GM12878 (cell line): ENCODE results near the gene SLC24A3. TPM values are rescaled to one million over a fixed set of nuclear protein-coding genes. Genes with fewer than 3 reads are reported as not detected.

Experiments used
- ATAC-seq: fragments of 200-7000 bp; cut with Tn5 transposase; 3 replicates; pipeline ENCODE4 v1.9.1; 2020; ENCODE audit warnings: mild to moderate bottlenecking, moderate library complexity
- BruUV-seq: library from RNA; stranded (reverse); fragments of 400-500 nt; replicated peaks from 2 replicates; lab custom pipeline; 2021; lab: Mats Ljungman, UMichigan
- CTCF ChIA-PET: fragments of 300-600 bp; sonication (Branson Sonifier 250); formaldehyde crosslinking; extraction: SDS; loops from one replicate; lab custom pipeline; 2021; ENCODE audit warnings: inconsistent platforms; lab: Yijun Ruan, JAX
- POLR2A ChIA-PET: fragments of 350-600 bp; formaldehyde crosslinking; extraction: SDS; loops from one replicate; lab custom pipeline; 2021; ENCODE audit warnings: inconsistent platforms; lab: Charles Lee
- RAD21 ChIA-PET: fragments of 300-600 bp; sonication (Branson Sonifier 250); formaldehyde crosslinking; loops from one replicate; lab custom pipeline; 2023; ENCODE audit warnings: antibody characterized with exemption; ENCODE audit not compliant: unreplicated experiment; lab: Charles Lee
- SMC1A ChIA-PET: fragments of 300-600 bp; sonication (Branson Sonifier 250); formaldehyde crosslinking; loops from one replicate; lab custom pipeline; 2023; ENCODE audit not compliant: unreplicated experiment, uncharacterized antibody; lab: Charles Lee
- DNase-seq: peaks from one replicate; pipeline ENCODE4 v3.0.0-alpha.2; 2011; ENCODE audit warnings: low read depth, low spot score
- FAIRE-seq: peaks from 3 replicates; lab custom pipeline; 2011; peaks lifted over from hg19 to GRCh38; lab: Jason Lieb, UNC
- H2AFZ ChIP-seq: 2 replicates; pipeline ENCODE4 v1.6.0; 2011; ENCODE audit warnings: low read depth, low read length, control low read depth; ENCODE audit not compliant: control insufficient read depth
- H3K27ac ChIP-seq: 2 replicates; pipeline ENCODE4 v1.5.1; 2011; ENCODE audit warnings: control low read depth; ENCODE audit not compliant: control insufficient read depth, insufficient read depth
- H3K27me3 ChIP-seq, 2 experiments: replicated peaks in 1 of 2; 2 replicates each; pipeline versions ENCODE4 v1.6.0 to v1.6.1; 2011; ENCODE audit warnings: low read length in 1 of 2; ENCODE audit not compliant: control insufficient read depth in 2 of 2, insufficient read depth in 2 of 2
- H3K36me3 ChIP-seq, 2 experiments: 2 replicates each; pipeline ENCODE4 v1.5.1; 2011; ENCODE audit warnings: low read length in 1 of 2; ENCODE audit not compliant: control insufficient read depth in 2 of 2, insufficient read depth in 2 of 2
- H3K4me1 ChIP-seq: 2 replicates; pipeline ENCODE4 v1.6.1; 2011; ENCODE audit warnings: mild to moderate bottlenecking, low read length, moderate library complexity, mixed read lengths; ENCODE audit not compliant: control insufficient read depth, insufficient read depth
- H3K4me2 ChIP-seq: 2 replicates; pipeline ENCODE4 v1.6.0; 2011; ENCODE audit warnings: control low read depth; ENCODE audit not compliant: control insufficient read depth, insufficient read depth
- H3K4me3 ChIP-seq: fragments of 200-600 bp; sonication (generic); 2 replicates; pipeline ENCODE4 v1.5.1; 2016
- H3K79me2 ChIP-seq: 2 replicates; pipeline ENCODE4 v1.6.0; 2011; ENCODE audit warnings: low read length; ENCODE audit not compliant: control insufficient read depth, insufficient read depth
- H3K9ac ChIP-seq: 2 replicates; pipeline ENCODE4 v1.8.0; 2011; ENCODE audit warnings: low read length, control low read depth, mixed read lengths; ENCODE audit not compliant: control insufficient read depth, insufficient read depth
- H3K9me3 ChIP-seq: replicated peaks from 3 replicates; pipeline ENCODE4 v1.5.1; 2011; ENCODE audit warnings: mild to moderate bottlenecking, low read length; ENCODE audit not compliant: control insufficient read depth, insufficient read depth
- H4K20me1 ChIP-seq: 2 replicates; pipeline ENCODE4 v1.6.0; 2011; ENCODE audit not compliant: control insufficient read depth, insufficient read depth
- BHLHE40 ChIP-seq, 2 experiments: fragments of 450-650 bp in 1 of 2; IDR thresholded peaks; 2 replicates each; pipeline ENCODE4 v1.6.1; 2011 to 2017; ENCODE audit warnings: low read depth in 2 of 2, borderline replicate concordance in 1 of 2, improper control_type of control experiment in 1 of 2, low read length in 1 of 2, mild to moderate bottlenecking in 1 of 2
- FOXM1 ChIP-seq: IDR thresholded peaks from 2 replicates; pipeline ENCODE4 v1.6.1; 2012; ENCODE audit warnings: low read depth, mild to moderate bottlenecking, inconsistent platforms, low read length, moderate library complexity
- LARP7 ChIP-seq: fragments of 450-650 bp; IDR thresholded peaks from 2 replicates; pipeline ENCODE4 v1.6.1; 2017; ENCODE audit warnings: mild to moderate bottlenecking
- NR2C2 ChIP-seq: IDR thresholded peaks from 2 replicates; pipeline ENCODE4 v1.6.1; 2011; ENCODE audit warnings: borderline replicate concordance, low read depth; ENCODE audit not compliant: control insufficient read depth, insufficient read length
- PAX5 ChIP-seq: IDR thresholded peaks from 2 replicates; pipeline ENCODE4 v1.6.1; 2011; ENCODE audit warnings: low read depth, low read length, borderline replicate concordance
- RELA ChIP-seq: fragments of 450-650 bp; IDR thresholded peaks from 2 replicates; pipeline ENCODE4 v1.8.0; 2014; ENCODE audit warnings: borderline replicate concordance; ENCODE audit not compliant: partially characterized antibody
- SP1 ChIP-seq: IDR thresholded peaks from one replicate; pipeline ENCODE4 v1.6.1; 2011; ENCODE audit warnings: low read depth, low read length
- TCF7 ChIP-seq: IDR thresholded peaks from 2 replicates; pipeline ENCODE4 v1.6.1; 2014; ENCODE audit warnings: antibody characterized with exemption, borderline replicate concordance
- ZNF24 ChIP-seq: fragments of 450-650 bp; IDR thresholded peaks from 2 replicates; pipeline ENCODE4 v1.6.1; 2017; ENCODE audit warnings: antibody characterized with exemption, mild to moderate bottlenecking
- WGBS: methylation state at CpG from one replicate; pipeline ENCODE4 v1.1.6; 2016; ENCODE audit warnings: low lambda C conversion rate; ENCODE audit not compliant: insufficient replicate concordance, insufficient coverage; ENCODE audit errors: missing lambda C conversion rate; 5-methylcytosine and 5-hydroxymethylcytosine counted together
- in situ Hi-C: fragments of 300-500 bp; cut with MboI; formaldehyde crosslinking; loops from 9 replicates; pipeline ENCODE4 v1.14.3; 2018; ENCODE audit warnings: mixed read lengths
- intact Hi-C: fragments of 100-400 bp; cut with micrococcal nuclease; formaldehyde crosslinking; loops from one replicate; pipeline ENCODE4 v1.14.2; 2022; ENCODE audit not compliant: unreplicated experiment
- polyA plus RNA-seq, 11 experiments: library from polyadenylated mRNA; depleted of rRNA in 4 of 11; unstranded in 6 of 11; stranded (reverse) in 5 of 11; fragments of >200 nt; fragmentation: Nextera tagmentation in 4 of 11; fragmentation: Illumina TruSeq in 1 of 11; extraction: Ambion mirVana in 4 of 11; extraction: Trizol in 1 of 11; gene quantifications; 1 replicate in 1 of 11; 2 replicates in 10 of 11; pipeline versions ENCODE4 v1.2.1 to v1.2.3, GENCODE V29; 2011 to 2016; ENCODE audit warnings: inconsistent platforms in 2 of 11, missing spikeins in 2 of 11, low read depth in 1 of 11
- total RNA-seq, 4 experiments: library from RNA; depleted of rRNA in 3 of 4; stranded (reverse); fragments of >200 nt in 3 of 4; fragmentation: Illumina TruSeq in 1 of 4; extraction: Trizol in 1 of 4; gene quantifications; 2 replicates each; pipeline versions ENCODE4 v1.2.1 to v1.2.3, GENCODE V29; 2013 to 2021
- TF ChIP-seq, protein P1 (sequence below): fragments of 450-650 bp; IDR thresholded peaks from 2 replicates; pipeline ENCODE4 v1.6.1; 2016; ENCODE audit warnings: mild to moderate bottlenecking
- TF ChIP-seq, protein P2 (sequence below): fragments of 450-650 bp; IDR thresholded peaks from 2 replicates; pipeline ENCODE4 v1.6.1; 2018; ENCODE audit warnings: mild to moderate bottlenecking, low read depth, moderate library complexity; ENCODE audit not compliant: partially characterized antibody
- TF ChIP-seq, protein P3 (sequence below): IDR thresholded peaks from 2 replicates; pipeline ENCODE4 v1.6.1; 2011; ENCODE audit warnings: low read depth, mild to moderate bottlenecking, low read length, moderate library complexity, borderline replicate concordance; ENCODE audit errors: extremely low read depth

Gene SLC24A3
- total and polyA plus RNA-seq, 10 of the 15 experiments (the other 5 are each of a cell fraction or from before 2014, with no cell fraction given) = 0.04 TPM; not detected in 9

DNA sequence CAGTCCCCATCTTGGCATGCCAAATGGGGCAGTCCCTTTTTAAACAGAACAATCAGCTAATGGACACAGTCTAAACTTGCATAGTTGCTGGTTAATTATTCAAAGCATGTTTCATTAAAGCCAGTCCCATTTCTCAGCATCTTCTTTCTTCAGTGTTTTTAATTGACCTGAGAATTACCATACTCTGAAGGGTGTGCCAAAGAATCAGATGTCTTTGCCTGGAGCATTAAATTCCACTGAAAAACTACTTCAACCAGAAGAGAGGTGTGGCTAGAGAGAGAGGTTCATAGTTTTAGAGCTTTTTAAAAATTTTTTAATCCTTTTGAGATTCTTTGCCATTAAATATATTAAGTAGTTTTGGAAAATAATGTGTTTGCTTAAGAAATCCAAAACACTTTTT, 37.9 kb downstream of the SLC24A3 start:
- 0 out of 4 replicates have a peak, but pooled peaks cover 0 to 2% of the 10 kb centered on the region in 2 experiments for H3K27me3 ChIP-seq
- no TSS peak for BruUV-seq
- POLR2A ChIA-PET = no interaction called here
- no peaks in the 10 kb centered on the region for H3K4me1 ChIP-seq
- no peak overlapping the region for H3K27ac ChIP-seq
- in situ Hi-C loops = no loop called here
- H3K4me3 ChIP-seq = no peak overlapping the region
- RAD21 ChIA-PET = no interaction called here
- H3K36me3 ChIP-seq = no peaks in the 10 kb centered on the region
- DNase-seq (no peak), ATAC-seq (no peak), FAIRE-seq (no peak)
- TF ChIP-seq, protein P1, sequence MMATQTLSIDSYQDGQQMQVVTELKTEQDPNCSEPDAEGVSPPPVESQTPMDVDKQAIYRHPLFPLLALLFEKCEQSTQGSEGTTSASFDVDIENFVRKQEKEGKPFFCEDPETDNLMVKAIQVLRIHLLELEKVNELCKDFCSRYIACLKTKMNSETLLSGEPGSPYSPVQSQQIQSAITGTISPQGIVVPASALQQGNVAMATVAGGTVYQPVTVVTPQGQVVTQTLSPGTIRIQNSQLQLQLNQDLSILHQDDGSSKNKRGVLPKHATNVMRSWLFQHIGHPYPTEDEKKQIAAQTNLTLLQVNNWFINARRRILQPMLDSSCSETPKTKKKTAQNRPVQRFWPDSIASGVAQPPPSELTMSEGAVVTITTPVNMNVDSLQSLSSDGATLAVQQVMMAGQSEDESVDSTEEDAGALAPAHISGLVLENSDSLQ = no peak
- TF ChIP-seq TCF7 (no peak), BHLHE40 (IDR thresholded peaks at IDR 0.05; ENCODE audit: borderline replicate concordance in 1 of 2, low read depth in 2 of 2, low read length in 1 of 2) (no peak), LARP7 (no peak), NR2C2 (no peak)
- H2AFZ ChIP-seq = no peak overlapping the region
- CTCF ChIA-PET = interaction anchor here (2.2 to 3.1 kb wide), 2 partner anchors 44 to 346 kb away, joined by 11 to 12 read pairs; no protein-coding TSS in a partner anchor
- H3K4me2 ChIP-seq = no peak overlapping the region
- no peaks in the 10 kb centered on the region for H3K9me3 ChIP-seq
- SMC1A ChIA-PET = interaction anchor here (0.6 to 1.3 kb wide), 3 partner anchors 333 to 618 kb away, joined by 3 to 5 read pairs (median 3); no protein-coding TSS in a partner anchor
- no peaks in the 10 kb centered on the region for H4K20me1 ChIP-seq
- H3K79me2 ChIP-seq = no peaks in the 10 kb centered on the region
- no peak overlapping the region for H3K9ac ChIP-seq
- intact Hi-C loops = loop anchor here (10.0 kb wide), 1 partner anchor 56 kb away; no protein-coding TSS in a partner anchor

DNA sequence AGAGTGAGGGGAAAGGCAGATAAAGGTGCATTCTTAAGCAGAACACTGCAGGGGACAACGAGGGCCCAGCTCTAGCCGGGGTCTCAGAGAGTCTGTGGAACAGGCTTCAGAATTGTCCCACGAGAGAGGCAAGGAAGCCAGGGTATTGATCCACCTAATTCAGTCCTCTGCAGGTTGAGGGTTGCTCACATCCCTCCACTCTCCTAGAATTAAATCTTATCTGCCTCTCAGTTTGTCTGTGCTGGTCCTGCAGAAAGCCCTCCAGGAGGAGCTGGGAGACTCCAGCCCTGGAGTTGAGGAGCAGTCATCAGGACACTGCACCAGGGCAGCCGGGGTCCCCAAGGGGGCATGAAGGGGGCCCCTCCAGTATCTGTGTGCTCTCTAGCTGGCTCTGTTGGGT, 39.1 kb downstream of the SLC24A3 start:
- no peaks in the 10 kb centered on the region for H3K4me1 ChIP-seq
- TF ChIP-seq, protein P2, sequence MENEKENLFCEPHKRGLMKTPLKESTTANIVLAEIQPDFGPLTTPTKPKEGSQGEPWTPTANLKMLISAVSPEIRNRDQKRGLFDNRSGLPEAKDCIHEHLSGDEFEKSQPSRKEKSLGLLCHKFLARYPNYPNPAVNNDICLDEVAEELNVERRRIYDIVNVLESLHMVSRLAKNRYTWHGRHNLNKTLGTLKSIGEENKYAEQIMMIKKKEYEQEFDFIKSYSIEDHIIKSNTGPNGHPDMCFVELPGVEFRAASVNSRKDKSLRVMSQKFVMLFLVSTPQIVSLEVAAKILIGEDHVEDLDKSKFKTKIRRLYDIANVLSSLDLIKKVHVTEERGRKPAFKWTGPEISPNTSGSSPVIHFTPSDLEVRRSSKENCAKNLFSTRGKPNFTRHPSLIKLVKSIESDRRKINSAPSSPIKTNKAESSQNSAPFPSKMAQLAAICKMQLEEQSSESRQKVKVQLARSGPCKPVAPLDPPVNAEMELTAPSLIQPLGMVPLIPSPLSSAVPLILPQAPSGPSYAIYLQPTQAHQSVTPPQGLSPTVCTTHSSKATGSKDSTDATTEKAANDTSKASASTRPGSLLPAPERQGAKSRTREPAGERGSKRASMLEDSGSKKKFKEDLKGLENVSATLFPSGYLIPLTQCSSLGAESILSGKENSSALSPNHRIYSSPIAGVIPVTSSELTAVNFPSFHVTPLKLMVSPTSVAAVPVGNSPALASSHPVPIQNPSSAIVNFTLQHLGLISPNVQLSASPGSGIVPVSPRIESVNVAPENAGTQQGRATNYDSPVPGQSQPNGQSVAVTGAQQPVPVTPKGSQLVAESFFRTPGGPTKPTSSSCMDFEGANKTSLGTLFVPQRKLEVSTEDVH = no peak
- no peak for TF ChIP-seq PAX5
- no peak for TF ChIP-seq FOXM1
- no peak for TF ChIP-seq ZNF24
- TF ChIP-seq, protein P3, sequence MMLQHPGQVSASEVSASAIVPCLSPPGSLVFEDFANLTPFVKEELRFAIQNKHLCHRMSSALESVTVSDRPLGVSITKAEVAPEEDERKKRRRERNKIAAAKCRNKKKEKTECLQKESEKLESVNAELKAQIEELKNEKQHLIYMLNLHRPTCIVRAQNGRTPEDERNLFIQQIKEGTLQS = no peak
- no peak for TF ChIP-seq SP1
- no peak for TF ChIP-seq RELA

More for the DNA sequence above, 39.1 kb downstream of the SLC24A3 start:
- BruUV-seq = no TSS peak
- H3K79me2 ChIP-seq = no peaks in the 10 kb centered on the region
- CTCF ChIA-PET = interaction anchor here (3.1 kb wide), 1 partner anchor 45 kb away, joined by 11 read pairs; no protein-coding TSS in a partner anchor
- no peak overlapping the region for H3K27ac ChIP-seq
- in situ Hi-C loops = no loop called here
- 23% methylated on average over 4 of the region's 4 CpGs for WGBS
- no peak overlapping the region for H3K9ac ChIP-seq
- SMC1A ChIA-PET = no interaction called here
- no peaks in the 10 kb centered on the region for H3K9me3 ChIP-seq
- 0 out of 4 replicates have a peak, but pooled peaks cover 0 to 2% of the 10 kb centered on the region in 2 experiments for H3K27me3 ChIP-seq
- H3K4me3 ChIP-seq = no peak overlapping the region
- intact Hi-C loops = loop anchor here (10.0 kb wide), 1 partner anchor 57 kb away; no protein-coding TSS in a partner anchor
- DNase-seq (no peak), ATAC-seq (no peak), FAIRE-seq (no peak)
- H4K20me1 ChIP-seq = no peaks in the 10 kb centered on the region
- RAD21 ChIA-PET = no interaction called here
- POLR2A ChIA-PET = no interaction called here
- no peak overlapping the region for H3K4me2 ChIP-seq
- no peaks in the 10 kb centered on the region for H3K36me3 ChIP-seq
- no peak overlapping the region for H2AFZ ChIP-seq
